CD4-positive, alpha-beta T cell (primary cell): ENCODE measurements around the gene KRTAP19-4. TPM values are rescaled to one million over a fixed set of nuclear protein-coding genes. Genes with fewer than 3 reads are reported as not detected.

Experiments
- ATAC-seq: fragments of 200-7000 bp; cut with Tn5 transposase; one replicate; pipeline ENCODE4 v1.10.0; 2022; ENCODE audit warnings: mild to moderate bottlenecking; ENCODE audit not compliant: poor library complexity
- CTCF ChIA-PET: fragments of 350-600 bp; sonication (Branson Sonifier 250); formaldehyde crosslinking; loops from one replicate; lab custom pipeline; 2021; ENCODE audit warnings: antibody characterized with exemption, inconsistent platforms; lab: Charles Lee
- POLR2A ChIA-PET: fragments of 350-600 bp; sonication (Branson Sonifier 250); formaldehyde crosslinking; loops from one replicate; lab custom pipeline; 2021; ENCODE audit warnings: antibody characterized with exemption, inconsistent platforms; lab: Charles Lee
- DNase-seq, 14 experiments: peaks; one replicate each; pipeline ENCODE4 v3.0.0-alpha.2; 2013 to 2020; ENCODE audit warnings: mixed read lengths in 2 of 14
- H3K27ac ChIP-seq, 2 donors: one replicate each; pipeline versions ENCODE4 v1.5.1 to v1.7.0; 2013; ENCODE audit warnings: low read length in 2 of 2, low read depth in 1 of 2, mild to moderate bottlenecking in 1 of 2
- H3K27me3 ChIP-seq, 2 experiments: 1 replicate in 1 of 2; 2 replicates in 1 of 2; pipeline versions ENCODE4 v1.6.1 to v1.7.0; 2013; ENCODE audit warnings: low read length in 2 of 2, control low read depth in 1 of 2, mild to moderate bottlenecking in 1 of 2, moderate library complexity in 1 of 2; ENCODE audit not compliant: insufficient read depth in 2 of 2, control insufficient read depth in 1 of 2
- H3K36me3 ChIP-seq: one replicate; pipeline ENCODE4 v1.6.1; 2013; ENCODE audit warnings: low read length, control low read depth; ENCODE audit not compliant: insufficient read depth
- H3K4me1 ChIP-seq: one replicate; pipeline ENCODE4 v1.6.1; 2013; ENCODE audit warnings: low read length, control low read depth; ENCODE audit not compliant: insufficient read depth
- H3K4me3 ChIP-seq: one replicate; pipeline ENCODE4 v1.5.1; 2013; ENCODE audit warnings: mild to moderate bottlenecking, low read length, moderate library complexity
- H3K9me3 ChIP-seq, 2 experiments: 1 replicate in 1 of 2; 2 replicates in 1 of 2; pipeline versions ENCODE4 v1.6.1 to v1.7.0; 2013; ENCODE audit warnings: low read length in 2 of 2, mild to moderate bottlenecking in 2 of 2, control low read depth in 1 of 2, moderate library complexity in 1 of 2; ENCODE audit not compliant: control insufficient read depth in 1 of 2, insufficient read depth in 1 of 2
- H3K27ac Mint-ChIP-seq: one replicate; pipeline ENCODE4 v1.8.0; 2020; ENCODE audit warnings: mixed read lengths
- H3K27me3 Mint-ChIP-seq: one replicate; pipeline ENCODE4 v1.8.0; 2021; ENCODE audit warnings: mixed read lengths
- H3K36me3 Mint-ChIP-seq: one replicate; pipeline ENCODE4 v1.8.0; 2021; ENCODE audit warnings: low read depth, mixed read lengths
- H3K4me1 Mint-ChIP-seq: one replicate; pipeline ENCODE4 v1.8.0; 2021; ENCODE audit warnings: low read depth, mixed read lengths
- H3K4me3 Mint-ChIP-seq: one replicate; pipeline ENCODE4 v1.8.0; 2020; ENCODE audit warnings: mild to moderate bottlenecking, mixed read lengths
- H3K9me3 Mint-ChIP-seq: one replicate; pipeline ENCODE4 v1.8.0; 2020; ENCODE audit warnings: mixed read lengths
- intact Hi-C, 2 experiments: fragments of 100-400 bp; cut with DNase I in 1 of 2; cut with micrococcal nuclease in 1 of 2; formaldehyde crosslinking; loops; one replicate each; pipeline versions ENCODE4 v1.15.1 to v1.9.0; 2023 to 2025; cut with DNase I, micrococcal nuclease
- total RNA-seq, 174 experiments: library from RNA in 2 of 174; stranded (reverse) in 2 of 174; gene quantifications; one replicate each; pipeline ENCODE4 v1.2.3 and lab custom pipeline; 2021 to 2026
- TF ChIP-seq, protein P1 (sequence below): fragments of 200-600 bp; IDR thresholded peaks from one replicate; pipeline ENCODE4 v1.8.0; 2022; ENCODE audit warnings: antibody characterized with exemption, mild to moderate bottlenecking

KRTAP19-4 gene
- total RNA-seq, 2 experiments from 2014 or later, result not detected

- Mint-ChIP-seq H3K36me3 (no peaks in the 10 kb centered on the region), H3K27me3 (peaks cover 6% of the 10 kb centered on the region), H3K9me3 (peaks cover 3% of the 10 kb centered on the region), H3K4me1 (no peaks in the 10 kb centered on the region), H3K4me3 (no peak overlapping the region), H3K27ac (no peak overlapping the region)
- ChIA-PET POLR2A (no interaction called here), CTCF (no interaction called here)
- intact Hi-C loops, result no loop called here
- TF ChIP-seq, protein P1, sequence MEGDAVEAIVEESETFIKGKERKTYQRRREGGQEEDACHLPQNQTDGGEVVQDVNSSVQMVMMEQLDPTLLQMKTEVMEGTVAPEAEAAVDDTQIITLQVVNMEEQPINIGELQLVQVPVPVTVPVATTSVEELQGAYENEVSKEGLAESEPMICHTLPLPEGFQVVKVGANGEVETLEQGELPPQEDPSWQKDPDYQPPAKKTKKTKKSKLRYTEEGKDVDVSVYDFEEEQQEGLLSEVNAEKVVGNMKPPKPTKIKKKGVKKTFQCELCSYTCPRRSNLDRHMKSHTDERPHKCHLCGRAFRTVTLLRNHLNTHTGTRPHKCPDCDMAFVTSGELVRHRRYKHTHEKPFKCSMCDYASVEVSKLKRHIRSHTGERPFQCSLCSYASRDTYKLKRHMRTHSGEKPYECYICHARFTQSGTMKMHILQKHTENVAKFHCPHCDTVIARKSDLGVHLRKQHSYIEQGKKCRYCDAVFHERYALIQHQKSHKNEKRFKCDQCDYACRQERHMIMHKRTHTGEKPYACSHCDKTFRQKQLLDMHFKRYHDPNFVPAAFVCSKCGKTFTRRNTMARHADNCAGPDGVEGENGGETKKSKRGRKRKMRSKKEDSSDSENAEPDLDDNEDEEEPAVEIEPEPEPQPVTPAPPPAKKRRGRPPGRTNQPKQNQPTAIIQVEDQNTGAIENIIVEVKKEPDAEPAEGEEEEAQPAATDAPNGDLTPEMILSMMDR, result no peak
- DNase-seq, result no peak
- Histone ChIP-seq H3K27ac (no peak overlapping the region), H3K4me1 (no peaks in the 10 kb centered on the region), H3K9me3 (peaks cover 6 to 11% of the 10 kb centered on the region in 2 experiments), H3K36me3 (no peaks in the 10 kb centered on the region), H3K4me3 (no peak overlapping the region), H3K27me3 (no peaks in the 10 kb centered on the region)
- no peak for ATAC-seq
These were observed 14.8 kb downstream of the KRTAP19-4 start for GRCh38 chr21:30482130-30482529.

GRCh38 chr21:30480145-30480544 lies 16.8 kb downstream of the KRTAP19-4 start, which contains the start of gene KRTAP19-1:
TSS of gene KRTAP19-1 (minus strand) at chr21:30480367. CDS start at chr21:30480317, 50 bp downstream.
- Histone ChIP-seq H3K4me3 (no peak within 1 kb of the TSS), H3K36me3 (no peaks in the 10 kb centered on the region), H3K27me3 (no peaks in the 10 kb centered on the region), H3K4me1 (no peaks in the 10 kb centered on the region), H3K9me3 (no peaks in the 10 kb centered on the region), H3K27ac (no peak within 1 kb of the TSS)
- no peak for ATAC-seq
- Mint-ChIP-seq H3K9me3 (no peaks in the 10 kb centered on the region), H3K4me3 (no peak within 1 kb of the TSS), H3K4me1 (no peaks in the 10 kb centered on the region), H3K27me3 (peaks cover 6% of the 10 kb centered on the region), H3K27ac (no peak within 1 kb of the TSS), H3K36me3 (no peaks in the 10 kb centered on the region)
- ChIA-PET CTCF (no interaction called here), POLR2A (no interaction called here)
- TF ChIP-seq, protein P1, result no peak
- no peak for DNase-seq
- intact Hi-C loops, result no loop called here

- no peak for DNase-seq
- H3K4me3 Mint-ChIP-seq, result no peak overlapping the region
- Histone ChIP-seq H3K36me3 (no peaks in the 10 kb centered on the region), H3K27ac (no peak overlapping the region), H3K4me1 (no peaks in the 10 kb centered on the region), H3K4me3 (no peak overlapping the region), H3K27me3 (no peaks in the 10 kb centered on the region), H3K9me3 (no peaks in the 10 kb centered on the region)
- no peaks in the 10 kb centered on the region for H3K36me3 Mint-ChIP-seq
- TF ChIP-seq, protein P1, result no peak
- ChIA-PET POLR2A (no interaction called here), CTCF (no interaction called here)
- H3K27ac Mint-ChIP-seq, result no peak overlapping the region
- H3K4me1 Mint-ChIP-seq, result no peaks in the 10 kb centered on the region
- intact Hi-C loops, result no loop called here
- peaks cover 6% of the 10 kb centered on the region for H3K27me3 Mint-ChIP-seq
- ATAC-seq, result no peak
- no peaks in the 10 kb centered on the region for H3K9me3 Mint-ChIP-seq
These were observed 17.7 kb downstream of the KRTAP19-4 start for GRCh38 chr21:30479259-30479658.
